Measurements from ENCODE around the gene TMEM37. TPM values are rescaled to one million over a fixed set of nuclear protein-coding genes. Genes with fewer than 3 reads are reported as not detected.

The TMEM37 gene
- total and polyA plus RNA-seq, 2 of the 13 experiments (the other 11 are each of a cell fraction or from before 2014, with no cell fraction given): 37.7 to 115 TPM

GRCh38 chr2:119439574-119440500 lies 8.2 kb downstream of the TMEM37 start (continued):
- no peak for TF ChIP-seq NFAT5 (CRISPR knock-in tag; IDR thresholded peaks at IDR 0.05)
- TF ChIP-seq KDM2A (CRISPR knock-in tag; IDR thresholded peaks at IDR 0.05; ENCODE audit: borderline replicate concordance, low read depth): 0 out of 2 replicates have a peak, but pooled peaks have one; percentile 15
- TF ChIP-seq CERS6 (CRISPR knock-in tag; IDR thresholded peaks at IDR 0.05): no peak
- TF ChIP-seq SP4 (CRISPR knock-in tag; IDR thresholded peaks at IDR 0.05): 0 out of 2 replicates have a peak, but pooled peaks have one; percentile 54
- TF ChIP-seq YEATS2 (CRISPR knock-in tag; IDR thresholded peaks at IDR 0.05; ENCODE audit: borderline replicate concordance): peak; percentile 29; the same call in 1 of the 2 replicates
- TF ChIP-seq ZNF331 (CRISPR knock-in tag; IDR thresholded peaks at IDR 0.05): no peak
- 0 out of 2 replicates have a peak, but pooled peaks have one; percentile 16 for TF ChIP-seq ZC3H4 (CRISPR knock-in tag; IDR thresholded peaks at IDR 0.05; ENCODE audit: borderline replicate concordance)
- no peak for TF ChIP-seq ZNF260 (CRISPR knock-in tag; IDR thresholded peaks at IDR 0.05; ENCODE audit: borderline replicate concordance, low read depth)
- TF ChIP-seq GLMP (CRISPR knock-in tag; IDR thresholded peaks at IDR 0.05; ENCODE audit: borderline replicate concordance): no peak
- TF ChIP-seq AGO1 (IDR thresholded peaks at IDR 0.05; ENCODE audit: low read depth, low read length, poor library complexity, severe bottlenecking): peak; percentile 40
- peak; percentile 89 for TF ChIP-seq AGO2 (optimal IDR thresholded peaks at IDR 0.05; ENCODE audit: low read depth, low read length)
- TF ChIP-seq ZNF362 (CRISPR knock-in tag; IDR thresholded peaks at IDR 0.05; ENCODE audit: borderline replicate concordance): no peak
- no peak for TF ChIP-seq DR1 (CRISPR knock-in tag; IDR thresholded peaks at IDR 0.05)
- no peak for TF ChIP-seq ZBTB25 (CRISPR knock-in tag; IDR thresholded peaks at IDR 0.05)
- TF ChIP-seq KDM1A (CRISPR knock-in tag; IDR thresholded peaks at IDR 0.05): no peak
- no peak for TF ChIP-seq ZNF597 (CRISPR knock-in tag; IDR thresholded peaks at IDR 0.05)
- no peak for TF ChIP-seq MLLT10 (CRISPR knock-in tag; IDR thresholded peaks at IDR 0.05)

Measured in HepG2 (cell line).